Loucy (cell line): ENCODE data around the gene PITRM1.

ENCODE experiments used
- H2AFZ ChIP-seq: fragments of 200-600 bp; sonication (generic); 2 replicates; pipeline ENCODE4 v1.6.0; 2016; ENCODE audit warnings: antibody characterized with exemption, mild to moderate bottlenecking, low read length, moderate library complexity
- H3F3A ChIP-seq: fragments of 200-600 bp; 2 replicates; pipeline ENCODE4 v1.6.0; 2016; ENCODE audit warnings: antibody characterized with exemption, low read depth, mild to moderate bottlenecking
- H3K27me3 ChIP-seq: fragments of 200-600 bp; sonication (generic); 2 replicates; pipeline ENCODE4 v1.6.1; 2014; ENCODE audit warnings: low read length, mild to moderate bottlenecking; ENCODE audit not compliant: insufficient read depth, poor library complexity, severe bottlenecking
- H3K36me3 ChIP-seq: fragments of 200-600 bp; sonication (generic); 2 replicates; pipeline ENCODE4 v1.6.1; 2016; ENCODE audit warnings: low read length; ENCODE audit not compliant: insufficient read depth
- H3K4me1 ChIP-seq: fragments of 200-600 bp; sonication (generic); 2 replicates; pipeline ENCODE4 v1.5.1; 2014; ENCODE audit warnings: low read length, mild to moderate bottlenecking; ENCODE audit not compliant: insufficient read depth, poor library complexity, severe bottlenecking
- H3K4me2 ChIP-seq: fragments of 200-600 bp; sonication (generic); 2 replicates; pipeline ENCODE4 v1.6.0; 2014; ENCODE audit warnings: antibody characterized with exemption, low read length, low read depth, mild to moderate bottlenecking; ENCODE audit not compliant: poor library complexity, severe bottlenecking
- H3K4me3 ChIP-seq: fragments of 200-600 bp; sonication (generic); 2 replicates; pipeline ENCODE4 v1.5.1; 2014; ENCODE audit warnings: low read length, mild to moderate bottlenecking, mixed read lengths; ENCODE audit not compliant: poor library complexity, severe bottlenecking
- H3K79me2 ChIP-seq: fragments of 200-600 bp; sonication (generic); 2 replicates; pipeline ENCODE4 v1.6.1; 2014; ENCODE audit warnings: low read length; ENCODE audit not compliant: insufficient read depth
- H3K9ac ChIP-seq: fragments of 200-600 bp; sonication (generic); 2 replicates; pipeline ENCODE4 v1.6.0; 2014; ENCODE audit warnings: mild to moderate bottlenecking, low read depth, low read length, moderate library complexity; ENCODE audit not compliant: poor library complexity, severe bottlenecking
- H3K9me2 ChIP-seq: fragments of 200-600 bp; sonication (generic); replicated peaks from 2 replicates; pipeline ENCODE4 v1.6.1; 2016; ENCODE audit warnings: low read depth, low read length, mixed read lengths
- H3K9me3 ChIP-seq: fragments of 200-600 bp; sonication (generic); 2 replicates; pipeline ENCODE4 v1.6.1; 2014; ENCODE audit warnings: mild to moderate bottlenecking, antibody characterized with exemption, low read length, low read depth; ENCODE audit not compliant: insufficient read depth
- H4K20me1 ChIP-seq: fragments of 200-600 bp; sonication (generic); 2 replicates; pipeline ENCODE4 v1.6.0; 2014; ENCODE audit warnings: antibody characterized with exemption, low read length, mild to moderate bottlenecking; ENCODE audit not compliant: insufficient read depth, poor library complexity, severe bottlenecking
- CTCF ChIP-seq: fragments of 200-600 bp; sonication (generic); conservative IDR thresholded peaks from 2 replicates; pipeline ENCODE4 v1.5.1; 2014; ENCODE audit warnings: mild to moderate bottlenecking, antibody characterized with exemption, low read length
- EZH2phosphoT487 ChIP-seq: fragments of 200-600 bp; IDR thresholded peaks from 2 replicates; pipeline ENCODE4 v1.6.1; 2018; ENCODE audit warnings: antibody characterized with exemption, mild to moderate bottlenecking, moderate library complexity, borderline replicate concordance

Gene PITRM1

GRCh38 chr10:3093996-3094395 is 78.6 kb downstream of the PITRM1 start:
- peaks cover 40% of the 10 kb centered on the region for H3K4me1 ChIP-seq
- peak overlapping the region; percentile 49 for H3K9ac ChIP-seq
- no peaks in the 10 kb centered on the region for H3K9me2 ChIP-seq
- H3K4me3 ChIP-seq = no peak overlapping the region
- peak overlapping the region; percentile 66 for H3K4me2 ChIP-seq
- no peak for TF ChIP-seq EZH2phosphoT487
- no peak for TF ChIP-seq CTCF
- peaks cover 9% of the 10 kb centered on the region; the same call in 1 of the 2 replicates for H3F3A ChIP-seq
- no peaks in the 10 kb centered on the region for H3K9me3 ChIP-seq
- H3K79me2 ChIP-seq = peaks cover 98% of the 10 kb centered on the region
- H2AFZ ChIP-seq = no peak overlapping the region
- peaks cover 71% of the 10 kb centered on the region; the same call in 1 of the 2 replicates for H3K36me3 ChIP-seq
- H3K27me3 ChIP-seq = no peaks in the 10 kb centered on the region
- H4K20me1 ChIP-seq = peaks cover 91% of the 10 kb centered on the region

GRCh38 chr10:3091921-3092320 is 80.7 kb downstream of the PITRM1 start:
- Histone ChIP-seq H3K9me2 (no peaks in the 10 kb centered on the region), H3K4me1 (peaks cover 40% of the 10 kb centered on the region), H3K9ac (no peak overlapping the region), H2AFZ (no peak overlapping the region), H3K36me3 (peaks cover 63% of the 10 kb centered on the region; the same call in 1 of the 2 replicates), H3K79me2 (peaks cover 96% of the 10 kb centered on the region), H4K20me1 (peaks cover 87% of the 10 kb centered on the region), H3K4me3 (no peak overlapping the region), H3K27me3 (no peaks in the 10 kb centered on the region), H3K9me3 (no peaks in the 10 kb centered on the region), H3K4me2 (no peak overlapping the region), H3F3A (peaks cover 9% of the 10 kb centered on the region; the same call in 1 of the 2 replicates)
- TF ChIP-seq CTCF (no peak), EZH2phosphoT487 (no peak)

GRCh38 chr10:3090914-3091787 is 81.4 kb downstream of the PITRM1 start:
- no peaks in the 10 kb centered on the region for H3K9me2 ChIP-seq
- no peak for TF ChIP-seq EZH2phosphoT487
- TF ChIP-seq CTCF = no peak
- peaks cover 88% of the 10 kb centered on the region for H4K20me1 ChIP-seq
- no peak overlapping the region for H3K4me2 ChIP-seq
- H3F3A ChIP-seq = peaks cover 9% of the 10 kb centered on the region; the same call in 1 of the 2 replicates
- H3K9ac ChIP-seq = no peak overlapping the region
- H2AFZ ChIP-seq = no peak overlapping the region
- H3K9me3 ChIP-seq = no peaks in the 10 kb centered on the region
- peaks cover 96% of the 10 kb centered on the region for H3K79me2 ChIP-seq
- no peak overlapping the region for H3K4me3 ChIP-seq
- H3K36me3 ChIP-seq = peaks cover 66% of the 10 kb centered on the region; the same call in 1 of the 2 replicates
- peaks cover 36% of the 10 kb centered on the region for H3K4me1 ChIP-seq
- H3K27me3 ChIP-seq = no peaks in the 10 kb centered on the region
